Stimulated activated CD4-positive, alpha-beta T cell treated with anti-CD3 and anti-CD28 coated beads, Interleukin-2, amount 100 ng/mL, for 4 hours (primary cell): Measurements from ENCODE around the gene GNB1L.

Experiments
- DNase-seq: peaks from one replicate; pipeline ENCODE4 v3.0.0-alpha.2; 2020; ENCODE audit warnings: low read depth

The GNB1L gene

GRCh38 chr22:19875531-19876313 lies 21.0 kb upstream of the GNB1L start:
- no peak for DNase-seq

GRCh38 chr22:19875061-19875530 lies 20.4 kb upstream of the GNB1L start:
- DNase-seq = no peak

- no peak for DNase-seq
These were observed 19.8 kb upstream of the GNB1L start for GRCh38 chr22:19874307-19875060.

GRCh38 chr22:19873960-19874306 lies 19.3 kb upstream of the GNB1L start:
- DNase-seq = no peak

GRCh38 chr22:19873138-19873959 lies 18.7 kb upstream of the GNB1L start:
- DNase-seq = no peak

- DNase-seq = no peak
These were observed 18.1 kb upstream of the GNB1L start for GRCh38 chr22:19872779-19873137.

GRCh38 chr22:19871845-19872778 lies 17.4 kb upstream of the GNB1L start:
- no peak for DNase-seq

GRCh38 chr22:19871023-19871844 lies 16.6 kb upstream of the GNB1L start:
- DNase-seq = no peak

- no peak for DNase-seq
These were observed 15.7 kb upstream of the GNB1L start for GRCh38 chr22:19870153-19871022.

- no peak for DNase-seq
These were observed 15.0 kb upstream of the GNB1L start for GRCh38 chr22:19869497-19870152.

- DNase-seq = no peak
These were observed 14.2 kb upstream of the GNB1L start for GRCh38 chr22:19868773-19869471.

- no peak for DNase-seq
These were observed 13.7 kb upstream of the GNB1L start for GRCh38 chr22:19868333-19868732.

- DNase-seq = no peak
These were observed 12.9 kb upstream of the GNB1L start for GRCh38 chr22:19867617-19868016.

- no peak for DNase-seq
These were observed 12.0 kb upstream of the GNB1L start for GRCh38 chr22:19866665-19867009.

- DNase-seq = no peak
These were observed 10.6 kb upstream of the GNB1L start for GRCh38 chr22:19865141-19865829.

GRCh38 chr22:19864538-19865106 lies 9.9 kb upstream of the GNB1L start:
- DNase-seq = no peak

- no peak for DNase-seq
These were observed 8.9 kb upstream of the GNB1L start for GRCh38 chr22:19863571-19863970.
